H9 (cell line): ENCODE measurements around the gene FADD. TPM values are rescaled to one million over a fixed set of nuclear protein-coding genes. Genes with fewer than 3 reads are reported as not detected.
A peak's percentile ranks its signal among the peaks of the same experiment; 100 is the strongest.

Experiments
- DNase-seq: peaks from one replicate; pipeline ENCODE4 v3.0.0-alpha.2; 2017
- H2AFZ ChIP-seq: one replicate; pipeline ENCODE4 v1.6.1; 2013; ENCODE audit warnings: mild to moderate bottlenecking, low read length, control low read depth, moderate library complexity
- H2AK5ac ChIP-seq: 2 replicates; pipeline ENCODE4 v1.6.1; 2013; ENCODE audit warnings: low read length, control low read depth, mixed read lengths; ENCODE audit not compliant: insufficient read length
- H2BK120ac ChIP-seq: one replicate; pipeline ENCODE4 v1.6.1; 2013; ENCODE audit warnings: low read depth, mild to moderate bottlenecking, low read length, control low read depth, inconsistent platforms; ENCODE audit not compliant: poor library complexity, severe bottlenecking
- H2BK12ac ChIP-seq: 2 replicates; pipeline ENCODE4 v1.6.1; 2013; ENCODE audit warnings: low read length, control low read depth, mixed read lengths, low read depth; ENCODE audit not compliant: insufficient read length
- H2BK15ac ChIP-seq: 2 replicates; pipeline ENCODE4 v1.6.1; 2013; ENCODE audit warnings: low read depth, low read length, control low read depth
- H2BK20ac ChIP-seq: one replicate; pipeline ENCODE4 v1.6.1; 2013; ENCODE audit warnings: low read depth, mild to moderate bottlenecking, low read length, control low read depth, inconsistent platforms; ENCODE audit not compliant: poor library complexity, severe bottlenecking
- H2BK5ac ChIP-seq: 2 replicates; pipeline ENCODE4 v1.6.1; 2013; ENCODE audit warnings: low read length, control low read depth, mixed read lengths; ENCODE audit not compliant: insufficient read length
- H3K14ac ChIP-seq: 2 replicates; pipeline ENCODE4 v1.6.1; 2013; ENCODE audit warnings: low read length, control low read depth; ENCODE audit not compliant: insufficient read depth
- H3K18ac ChIP-seq: 2 replicates; pipeline ENCODE4 v1.6.1; 2013; ENCODE audit warnings: low read depth, mild to moderate bottlenecking, mixed read lengths, low read length, control low read depth; ENCODE audit not compliant: insufficient read length
- H3K23ac ChIP-seq: 2 replicates; pipeline ENCODE4 v1.6.1; 2013; ENCODE audit warnings: low read length, control low read depth, mixed read lengths, low read depth; ENCODE audit not compliant: insufficient read length
- H3K23me2 ChIP-seq: 2 replicates; pipeline ENCODE4 v1.6.1; 2013; ENCODE audit warnings: low read depth, mild to moderate bottlenecking, mixed read lengths, low read length, control low read depth; ENCODE audit not compliant: insufficient read length, poor library complexity, severe bottlenecking
- H3K27ac ChIP-seq: 2 replicates; pipeline ENCODE4 v1.5.1; 2013; ENCODE audit warnings: low read length, control low read depth, mixed read lengths, low read depth; ENCODE audit not compliant: insufficient read length
- H3K27me3 ChIP-seq: 2 replicates; pipeline ENCODE4 v1.6.1; 2013; ENCODE audit warnings: low read length, control low read depth, inconsistent platforms; ENCODE audit not compliant: insufficient read depth
- H3K4ac ChIP-seq: 2 replicates; pipeline ENCODE4 v1.6.1; 2013; ENCODE audit warnings: low read depth, mild to moderate bottlenecking, control low read depth, inconsistent platforms, low read length, moderate library complexity
- H3K4me1 ChIP-seq: 2 replicates; pipeline ENCODE4 v1.6.1; 2013; ENCODE audit warnings: low read length, control low read depth, inconsistent platforms; ENCODE audit not compliant: insufficient read depth
- H3K4me2 ChIP-seq: 2 replicates; pipeline ENCODE4 v1.6.1; 2013; ENCODE audit warnings: low read length, control low read depth, mixed read lengths; ENCODE audit not compliant: insufficient read length, insufficient read depth
- H3K56ac ChIP-seq: 2 replicates; pipeline ENCODE4 v1.6.1; 2013; ENCODE audit warnings: low read depth, mild to moderate bottlenecking, mixed read lengths, low read length, control low read depth; ENCODE audit not compliant: insufficient read length
- H3K79me1 ChIP-seq: 2 replicates; pipeline ENCODE4 v1.6.1; 2013; ENCODE audit warnings: low read depth, mild to moderate bottlenecking, moderate library complexity, low read length, control low read depth, inconsistent platforms; ENCODE audit not compliant: insufficient read depth, poor library complexity, severe bottlenecking
- H3K79me2 ChIP-seq: 2 replicates; pipeline ENCODE4 v1.6.1; 2013; ENCODE audit warnings: low read length, control low read depth, inconsistent platforms; ENCODE audit not compliant: insufficient read depth
- H3K9ac ChIP-seq: 2 replicates; pipeline ENCODE4 v1.6.1; 2013; ENCODE audit warnings: low read length, control low read depth, mixed read lengths; ENCODE audit not compliant: insufficient read length; ENCODE audit errors: extremely low read depth
- H3K9me3 ChIP-seq: one replicate; pipeline ENCODE4 v1.6.1; 2013; ENCODE audit warnings: low read depth, low read length, inconsistent platforms; ENCODE audit not compliant: control insufficient read depth
- H3T11ph ChIP-seq: one replicate; pipeline ENCODE4 v1.6.1; 2013; ENCODE audit warnings: mild to moderate bottlenecking, low read length, control low read depth, inconsistent platforms
- H4K20me1 ChIP-seq: one replicate; pipeline ENCODE4 v1.6.1; 2013; ENCODE audit not compliant: control insufficient read depth, insufficient read length, insufficient read depth
- H4K5ac ChIP-seq: 2 replicates; pipeline ENCODE4 v1.6.1; 2013; ENCODE audit warnings: low read depth, mild to moderate bottlenecking, mixed read lengths, low read length, control low read depth; ENCODE audit not compliant: insufficient read length
- H4K8ac ChIP-seq: replicated peaks from 2 replicates; pipeline ENCODE4 v1.6.1; 2013; ENCODE audit warnings: low read length, control low read depth, mixed read lengths, low read depth; ENCODE audit not compliant: insufficient read length
- H4K91ac ChIP-seq: 2 replicates; pipeline ENCODE4 v1.6.1; 2013; ENCODE audit warnings: low read depth, mild to moderate bottlenecking, moderate library complexity, mixed read lengths, low read length, control low read depth; ENCODE audit not compliant: insufficient read length
- H3K27ac Mint-ChIP-seq, 3 experiments: 2 replicates in 2 of 3; 3 replicates in 1 of 3; pipeline ENCODE4 v1.8.0; 2020 to 2021; ENCODE audit warnings: mixed read lengths in 3 of 3, mild to moderate bottlenecking in 1 of 3, moderate library complexity in 1 of 3
- H3K27me3 Mint-ChIP-seq: 2 replicates; pipeline ENCODE4 v1.8.0; 2021; ENCODE audit warnings: low read depth, mild to moderate bottlenecking, moderate library complexity, mixed read lengths
- H3K36me3 Mint-ChIP-seq, 3 experiments: 2 replicates in 2 of 3; 3 replicates in 1 of 3; pipeline ENCODE4 v1.8.0; 2020 to 2021; ENCODE audit warnings: low read depth in 3 of 3, mixed read lengths in 3 of 3; ENCODE audit not compliant: insufficient read depth in 1 of 3
- H3K4me1 Mint-ChIP-seq, 2 experiments: 2 replicates each; pipeline ENCODE4 v1.8.0; 2020; ENCODE audit warnings: mixed read lengths in 2 of 2
- H3K4me3 Mint-ChIP-seq, 2 experiments: 2 replicates in 1 of 2; 3 replicates in 1 of 2; pipeline ENCODE4 v1.8.0; 2020 to 2021; ENCODE audit warnings: mild to moderate bottlenecking in 2 of 2, mixed read lengths in 2 of 2, moderate library complexity in 1 of 2
- H3K9me3 Mint-ChIP-seq, 2 experiments: 2 replicates in 1 of 2; 3 replicates in 1 of 2; pipeline ENCODE4 v1.8.0; 2020; ENCODE audit warnings: mild to moderate bottlenecking in 2 of 2, mixed read lengths in 2 of 2, moderate library complexity in 1 of 2
- CTCF ChIP-seq: fragments of 200-600 bp; sonication (generic); conservative IDR thresholded peaks from 3 replicates; pipeline ENCODE4 v1.8.0; 2021; ENCODE audit warnings: antibody characterized with exemption, mild to moderate bottlenecking
- WGBS: extraction: QIAGEN DNeasy Blood & Tissue Kit; methylation state at CpG from one replicate; pipeline ENCODE4 v1.1.7; 2013; ENCODE audit warnings: missing lambda C conversion rate, low lambda C conversion rate, mixed read lengths; ENCODE audit not compliant: insufficient read length; ENCODE audit errors: extremely low coverage; 5-methylcytosine and 5-hydroxymethylcytosine counted together
- total RNA-seq: library from RNA; stranded (reverse); gene quantifications from 2 replicates; pipeline ENCODE4 v1.2.1, GENCODE V29; 2021

The FADD gene
- total RNA-seq, 1 experiment from 2014 or later, result 51.1 TPM

- no peak overlapping the region for H2AK5ac ChIP-seq
- H3K9me3 ChIP-seq, result no peaks in the 10 kb centered on the region
- H2BK15ac ChIP-seq, result no peak overlapping the region
- no peak overlapping the region for H3K18ac ChIP-seq
- no peak for DNase-seq
- H3K79me1 ChIP-seq, result peaks cover 9% of the 10 kb centered on the region
- no peak overlapping the region for H2BK5ac ChIP-seq
- H3K27me3 Mint-ChIP-seq, result peaks cover 2% of the 10 kb centered on the region; the same call in 1 of the 2 replicates
- no peak overlapping the region for H3T11ph ChIP-seq
- H3K4me2 ChIP-seq, result peak overlapping the region; percentile 99
- WGBS, result no CpG with 5 or more reads among the region's 29 CpGs
- no peaks in the 10 kb centered on the region for H3K4me1 ChIP-seq
- H3K4me1 Mint-ChIP-seq, result peaks cover 32% of the 10 kb centered on the region in 2 experiments
- H4K8ac ChIP-seq, result no peak overlapping the region
- H3K56ac ChIP-seq, result no peak overlapping the region
- no peak overlapping the region; a peak in 1 of 7 replicates for H3K27ac Mint-ChIP-seq
- H4K5ac ChIP-seq, result no peak overlapping the region
- no peak for TF ChIP-seq CTCF
- no peaks in the 10 kb centered on the region for H3K27me3 ChIP-seq
- H2BK12ac ChIP-seq, result no peak overlapping the region
- H3K23me2 ChIP-seq, result peaks cover 14% of the 10 kb centered on the region
- no peak overlapping the region for H2BK20ac ChIP-seq
- H3K9me3 Mint-ChIP-seq, result peaks cover 0 to 5% of the 10 kb centered on the region in 2 experiments; a peak in 3 of 5 replicates
- H3K14ac ChIP-seq, result no peak overlapping the region
- H3K4me3 Mint-ChIP-seq, result peak overlapping the region; percentile 85 to 87
- peaks cover 3% of the 10 kb centered on the region for H4K20me1 ChIP-seq
- peaks cover 19 to 28% (median 23%) of the 10 kb centered on the region in 3 experiments for H3K36me3 Mint-ChIP-seq
- H3K9ac ChIP-seq, result no peak overlapping the region
- no peak overlapping the region for H2BK120ac ChIP-seq
- H4K91ac ChIP-seq, result no peak overlapping the region
- no peak overlapping the region for H2AFZ ChIP-seq
- H3K4ac ChIP-seq, result no peak overlapping the region
- H3K27ac ChIP-seq, result no peak overlapping the region
- H3K23ac ChIP-seq, result no peak overlapping the region
- H3K79me2 ChIP-seq, result peaks cover 17% of the 10 kb centered on the region
These were observed 924 bp upstream of the FADD start for GRCh38 chr11:70201882-70202861.
